ENCODE results near the gene MYO10.
A peak's percentile ranks its signal among the peaks of the same experiment; 100 is the strongest.

Gene MYO10

DNA sequence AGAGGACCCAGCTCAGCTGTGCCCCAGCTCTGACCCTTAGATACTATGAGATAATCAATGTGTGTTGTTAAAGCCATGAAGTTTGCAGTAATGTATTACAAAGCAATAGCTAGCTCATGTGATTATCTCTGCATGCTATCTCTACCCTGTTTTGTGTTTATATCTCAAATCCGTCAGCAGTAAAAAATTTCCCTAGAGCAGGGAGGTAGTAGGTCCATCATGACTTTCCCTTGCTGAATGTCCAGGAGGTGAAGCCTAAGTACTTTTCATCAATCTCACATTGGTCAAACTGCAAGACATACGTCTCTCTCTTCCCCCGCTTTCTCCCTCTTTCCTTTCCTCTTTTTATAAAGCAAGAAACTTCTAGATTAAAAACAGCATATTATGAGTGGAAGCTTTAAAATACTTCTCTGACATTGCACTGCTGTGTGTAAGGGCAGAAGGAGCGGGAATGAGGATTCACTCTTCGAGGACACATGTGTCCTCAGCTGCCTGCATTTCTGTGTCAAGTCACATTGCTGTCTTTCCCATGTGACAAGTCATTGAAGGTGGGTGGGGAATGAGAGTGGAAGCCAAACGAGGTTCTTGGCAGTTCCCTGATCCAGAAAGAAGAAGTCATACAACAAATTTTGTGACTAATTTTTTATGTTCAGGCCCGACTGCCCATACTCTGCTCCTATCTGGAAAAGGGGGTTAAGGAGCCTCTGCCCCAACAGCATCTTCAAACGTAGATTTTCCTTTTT is 226.2 kb downstream of the MYO10 start:
- no peak for DNase-seq (ENCODE audit: low spot score)

DNA sequence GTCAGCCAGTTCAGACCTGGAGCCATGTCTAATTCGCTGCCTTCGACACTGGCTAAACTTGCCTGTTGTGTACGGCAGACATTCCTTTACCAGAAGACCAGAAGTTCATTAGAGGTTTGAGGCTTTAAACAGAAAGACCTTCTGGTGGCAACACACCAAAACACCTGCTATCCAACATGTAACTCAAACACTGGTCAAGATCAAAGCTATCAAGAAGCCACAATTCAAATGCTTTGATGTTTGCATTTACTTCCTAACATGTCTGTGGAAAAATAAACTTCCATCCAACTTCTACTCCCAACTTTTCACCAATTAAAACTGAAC is 228.3 kb downstream of the MYO10 start:
- no peak for DNase-seq (ENCODE audit: low spot score)

DNA sequence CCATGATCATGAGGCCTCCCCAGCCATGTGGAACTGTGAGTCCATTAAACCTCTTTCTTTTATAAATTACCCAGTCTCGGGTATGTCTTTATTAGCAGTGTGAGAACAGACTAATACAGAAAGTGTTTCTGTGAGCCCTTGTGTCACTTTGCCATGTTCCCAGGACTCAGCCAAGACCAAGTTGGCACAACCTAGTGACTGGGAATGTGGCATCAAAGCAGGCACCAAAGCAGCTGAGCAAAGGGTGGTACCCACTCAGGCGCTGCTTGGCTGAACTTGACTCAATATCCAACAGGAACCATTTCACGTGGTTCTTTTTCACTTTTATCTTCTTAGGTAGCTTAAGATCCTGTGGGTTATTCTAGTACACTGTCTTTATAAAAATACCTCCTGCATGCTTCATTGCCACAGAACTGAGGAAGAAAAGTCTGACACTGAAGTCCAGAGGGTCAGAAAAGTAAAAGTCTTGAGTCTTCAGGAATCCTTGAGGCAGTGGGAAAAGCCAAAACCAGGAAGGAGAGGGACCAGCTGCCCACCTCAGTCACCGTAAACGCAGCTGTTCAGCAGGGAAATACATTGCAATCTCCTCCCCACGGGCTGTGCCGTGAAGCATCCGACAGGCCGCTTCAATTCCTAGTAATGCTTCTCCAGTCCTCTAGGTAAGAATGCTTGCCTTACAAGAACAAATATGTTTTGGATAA is 228.8 kb downstream of the MYO10 start:
- no peak for DNase-seq (ENCODE audit: low spot score)

DNA sequence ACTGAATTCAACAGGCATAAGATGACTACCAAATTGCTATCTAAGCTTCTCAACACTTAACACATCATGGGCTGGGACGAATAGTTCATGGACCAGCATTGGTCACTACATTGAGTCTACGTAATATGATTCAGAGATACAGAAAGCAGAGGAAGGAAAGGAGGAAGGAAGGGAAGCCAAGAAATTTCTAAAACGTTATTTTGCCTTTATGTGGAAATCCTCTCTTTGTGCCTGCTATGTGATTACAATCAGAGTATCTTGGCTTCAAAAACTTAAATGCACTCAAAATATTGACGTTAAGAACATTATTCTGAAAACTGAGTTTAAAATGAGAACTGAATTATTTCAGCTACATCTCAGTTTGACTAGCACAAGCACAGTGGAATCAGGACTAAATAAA is 231.1 kb downstream of the MYO10 start:
- no peak for DNase-seq (ENCODE audit: low spot score)

DNA sequence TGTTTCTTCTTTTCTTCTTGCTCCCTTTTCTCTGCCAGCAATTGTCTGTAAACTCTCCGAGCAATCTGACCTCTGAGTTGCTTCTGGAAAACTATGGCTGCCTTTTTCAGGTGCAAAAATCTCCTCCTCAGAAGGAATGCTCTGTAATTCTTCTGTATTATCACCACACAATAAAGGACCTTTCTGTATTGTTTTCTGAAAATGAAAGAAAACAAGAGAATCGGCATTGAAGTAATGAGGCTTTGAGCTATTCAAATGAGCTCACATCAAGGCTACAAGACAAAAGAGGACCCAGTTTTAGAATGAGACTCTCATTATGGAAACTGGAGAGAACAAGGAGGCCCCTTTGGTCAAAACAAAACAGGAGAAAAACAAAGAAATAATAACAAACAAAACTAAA is 233.1 kb downstream of the MYO10 start:
- no peak for DNase-seq (ENCODE audit: low spot score)

DNA sequence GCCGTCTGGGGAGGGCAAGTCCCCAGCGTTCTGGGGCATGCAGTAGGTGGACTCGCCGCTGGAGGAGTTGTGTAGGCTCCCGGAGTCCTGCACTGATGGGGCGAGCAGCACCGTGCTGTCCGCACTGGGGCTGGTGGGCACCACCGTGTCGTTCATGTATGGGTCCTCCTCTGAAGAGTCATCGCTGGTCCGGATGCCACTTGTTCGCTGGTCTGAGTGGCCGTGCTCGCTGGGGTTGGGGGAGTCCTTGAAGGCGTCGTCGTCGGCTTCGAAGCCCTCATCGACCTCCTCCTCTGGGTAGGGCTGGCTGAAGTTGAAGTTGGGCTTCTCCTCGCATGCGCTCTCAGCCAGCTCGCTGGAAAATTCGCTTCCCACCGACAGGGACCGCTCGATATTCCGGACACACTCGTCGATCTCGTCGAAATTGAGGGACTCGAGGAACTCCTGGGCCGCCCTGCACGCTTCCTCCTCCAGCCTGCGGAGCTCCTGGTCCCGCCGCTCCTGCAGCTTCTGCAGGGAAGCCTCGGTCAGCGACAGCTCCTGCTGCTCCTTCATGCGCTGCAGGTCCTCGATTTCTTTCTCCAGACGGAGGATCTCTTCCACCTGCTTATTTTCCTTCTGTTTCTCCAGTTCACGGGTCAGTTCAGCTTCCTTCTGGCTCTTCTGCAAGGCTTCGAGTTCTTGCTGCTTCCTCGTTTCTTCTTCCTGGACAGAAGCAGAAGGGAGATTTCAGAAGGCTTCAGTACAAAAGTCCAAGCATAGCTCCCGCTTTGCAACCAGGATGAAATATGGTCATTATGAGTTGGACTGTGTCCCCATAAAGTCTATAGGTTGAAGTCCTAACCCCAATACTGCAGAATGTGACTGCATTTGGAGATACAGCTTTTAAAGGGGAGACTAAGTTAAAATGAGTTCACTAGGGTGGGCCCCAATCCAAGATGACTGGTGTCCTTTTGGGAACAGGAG is 234.7 kb downstream of the MYO10 start:
- no peak for DNase-seq (ENCODE audit: low spot score)

DNA sequence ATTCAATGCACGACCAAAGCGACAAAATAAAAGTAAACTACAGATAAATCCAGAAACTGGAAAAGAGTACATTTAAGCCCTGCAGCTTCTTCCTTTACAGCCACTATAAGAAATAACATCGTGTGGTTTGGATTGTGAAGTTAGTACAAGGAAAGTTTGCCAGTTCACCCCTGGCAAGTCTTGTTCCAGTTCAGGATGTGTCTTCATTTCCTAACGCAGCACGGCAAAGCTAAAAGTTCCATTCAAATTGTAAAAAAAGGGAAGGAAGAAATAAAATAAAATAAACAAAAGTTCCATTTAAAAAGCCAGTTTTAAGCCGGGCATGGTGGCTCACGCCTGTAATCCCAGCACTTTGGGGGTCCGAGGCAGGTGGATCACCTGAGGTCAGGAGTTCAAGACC is 236.0 kb downstream of the MYO10 start:
- no peak for DNase-seq (ENCODE audit: low spot score)

DNA sequence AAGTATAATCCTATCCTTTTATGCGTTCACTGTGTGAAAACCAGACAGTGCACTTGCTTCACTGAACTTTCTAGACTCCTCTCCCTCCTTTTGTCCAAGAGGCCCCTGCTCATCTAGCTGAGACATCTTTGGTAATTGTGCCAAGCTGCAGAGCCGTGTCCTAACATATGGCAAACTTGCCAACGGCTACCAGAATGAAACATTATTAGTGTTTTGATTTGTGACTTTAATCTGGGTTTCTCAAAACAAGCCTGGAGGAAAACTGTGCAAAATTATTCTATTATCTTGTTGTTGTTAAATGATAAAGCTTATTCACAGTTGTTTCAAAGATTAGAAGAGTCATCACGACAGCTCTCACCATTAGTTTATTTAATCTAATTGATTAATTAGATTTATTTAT is 240.3 kb downstream of the MYO10 start:
- no peak for DNase-seq (ENCODE audit: low spot score)

DNA sequence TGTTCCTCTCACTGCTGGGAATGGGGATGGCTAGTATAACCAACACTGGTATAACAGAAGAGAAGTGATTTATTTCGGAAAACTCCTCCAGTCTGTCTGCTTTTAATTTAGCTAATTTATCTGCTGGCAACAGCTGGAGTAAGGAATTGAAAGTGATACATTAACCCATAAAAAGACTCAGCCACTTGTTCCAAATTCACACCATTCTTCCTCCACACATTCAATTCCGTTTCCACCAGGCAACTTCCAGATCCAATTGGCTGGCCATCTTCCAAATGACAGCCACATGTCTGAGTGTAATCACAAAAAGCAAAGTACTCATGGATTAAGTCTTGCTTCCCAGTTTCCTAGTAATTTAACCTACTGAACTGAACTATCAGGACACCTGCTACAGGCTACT is 242.2 kb downstream of the MYO10 start:
- no peak for DNase-seq (ENCODE audit: low spot score)

DNA sequence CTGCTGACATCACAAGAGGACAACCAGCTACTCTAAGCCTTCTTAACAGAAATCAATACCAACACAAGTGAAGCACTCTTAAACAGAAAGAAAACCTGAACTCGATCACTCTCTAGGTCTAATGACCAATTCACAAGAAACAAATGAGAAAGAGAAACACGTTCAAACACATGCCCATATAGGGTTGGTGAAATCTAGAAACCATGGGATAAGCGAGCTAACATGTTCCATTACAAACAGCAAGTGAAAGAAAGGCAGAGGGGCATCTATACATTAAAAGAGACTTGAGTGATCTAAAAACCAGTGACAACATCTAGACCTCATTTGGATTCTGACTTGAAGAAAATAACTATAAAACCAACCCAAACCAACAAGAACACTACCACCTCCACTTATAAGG is 244.4 kb downstream of the MYO10 start:
- DNase-seq (ENCODE audit: low spot score): no peak

DNA sequence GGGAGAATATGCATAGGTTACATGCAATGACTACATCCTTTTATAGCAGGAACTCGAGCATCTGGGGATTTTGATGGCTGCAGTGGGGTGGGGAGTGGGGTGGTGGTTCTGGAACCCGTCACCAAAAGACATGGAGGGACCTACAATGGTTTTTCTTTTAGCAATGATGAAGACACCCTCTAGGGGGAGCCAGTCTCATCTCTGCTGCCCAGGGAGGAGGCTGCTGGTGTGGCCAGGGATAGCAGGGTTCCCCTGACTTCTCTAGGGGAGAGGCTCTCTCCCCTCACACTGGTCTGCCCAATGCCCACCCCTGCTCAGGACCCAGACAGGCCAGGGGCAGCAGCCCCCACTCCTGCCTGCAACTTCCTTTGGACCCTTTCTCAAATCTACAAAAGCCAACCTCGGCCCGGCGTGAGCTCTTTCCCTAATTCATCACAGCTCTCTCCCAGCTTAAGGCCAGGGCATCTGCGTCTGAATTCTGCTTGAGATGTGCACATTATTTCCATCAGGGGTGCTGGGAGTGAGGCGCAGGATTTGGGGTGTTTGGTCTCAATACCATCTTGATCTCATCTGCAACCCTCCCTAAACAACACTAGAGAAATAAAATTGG is 245.7 kb downstream of the MYO10 start:
- peak; percentile 51 for DNase-seq (ENCODE audit: low spot score)

DNA sequence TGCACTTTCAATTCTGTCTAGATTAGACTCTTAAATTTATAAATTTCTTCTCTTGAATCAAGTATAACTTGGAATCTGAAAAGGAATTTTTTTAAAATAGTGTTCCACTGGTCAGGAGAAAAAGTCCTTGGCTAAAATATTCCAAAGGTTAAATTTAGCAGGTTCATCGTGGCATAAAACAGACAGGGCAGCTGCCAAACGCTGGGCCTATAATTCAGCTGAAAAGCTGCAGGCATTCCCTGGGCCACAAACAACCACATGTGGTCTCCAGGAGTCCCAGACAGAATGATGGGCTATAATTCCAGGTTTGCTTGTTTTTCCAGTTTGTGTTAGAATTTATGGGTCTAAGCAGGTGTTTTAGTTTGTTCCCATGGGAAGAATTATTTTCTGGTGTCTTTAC is 248.2 kb downstream of the MYO10 start:
- DNase-seq (ENCODE audit: low spot score): no peak

DNA sequence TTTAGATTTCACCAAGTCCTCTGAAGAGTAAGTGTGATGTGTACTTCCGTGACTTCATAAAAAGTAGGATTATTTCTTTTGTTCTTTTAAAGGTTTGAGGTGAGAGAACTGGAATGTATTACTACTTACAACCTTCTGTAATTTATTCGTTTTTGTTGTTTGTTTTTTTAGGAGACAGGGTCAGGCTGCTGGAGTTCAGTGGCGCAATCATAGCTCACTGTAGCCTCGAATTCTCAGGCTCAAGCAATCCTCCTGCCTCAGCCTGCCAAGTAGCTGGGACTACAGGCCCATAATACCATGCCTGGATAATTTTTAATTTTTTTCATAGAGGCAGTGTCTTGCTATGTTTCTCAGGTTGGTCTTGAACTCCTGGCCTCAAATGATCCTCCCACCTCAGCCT is 251.0 kb downstream of the MYO10 start:
- no peak for DNase-seq (ENCODE audit: low spot score)

DNA sequence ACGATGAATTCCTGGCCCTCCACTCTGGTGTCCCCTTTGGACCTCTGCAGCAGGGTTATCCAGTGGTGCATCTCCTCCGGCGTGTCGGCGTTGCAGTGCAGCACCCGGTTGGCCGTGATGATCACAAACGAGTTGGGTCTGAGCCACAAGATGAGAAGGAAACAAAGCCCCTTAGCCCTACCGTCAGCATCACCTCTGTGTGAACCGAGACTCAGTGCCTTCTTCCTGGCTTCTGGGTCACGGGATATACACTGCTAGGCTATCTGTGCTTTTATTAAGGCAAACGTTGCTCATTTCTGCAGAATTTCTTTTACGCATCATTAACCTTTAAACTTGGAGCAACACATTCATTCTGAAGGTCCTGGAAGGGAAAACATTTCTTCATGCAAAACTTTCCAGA is 254.2 kb downstream of the MYO10 start:
- DNase-seq (ENCODE audit: low spot score): no peak

DNA sequence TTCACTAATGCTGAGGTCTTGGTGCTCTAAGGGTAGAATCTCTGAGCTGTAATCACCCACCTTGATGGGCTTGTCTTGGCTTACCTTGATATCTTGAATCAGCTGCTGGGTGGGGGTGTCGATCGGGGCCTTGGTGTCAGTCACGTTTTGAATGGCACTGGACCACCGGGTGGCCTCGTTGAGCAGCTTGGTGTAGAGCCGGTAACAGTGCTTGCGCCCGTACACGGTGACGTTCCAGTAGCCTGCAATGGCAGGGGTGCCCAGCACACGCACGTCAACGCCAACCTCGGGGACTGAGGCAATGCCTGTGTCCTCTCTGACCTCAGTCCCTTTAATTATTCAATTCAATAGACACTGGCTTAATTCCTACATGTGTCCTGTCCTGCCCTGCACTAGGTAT is 256.2 kb downstream of the MYO10 start:
- no peak for DNase-seq (ENCODE audit: low spot score)

DNA sequence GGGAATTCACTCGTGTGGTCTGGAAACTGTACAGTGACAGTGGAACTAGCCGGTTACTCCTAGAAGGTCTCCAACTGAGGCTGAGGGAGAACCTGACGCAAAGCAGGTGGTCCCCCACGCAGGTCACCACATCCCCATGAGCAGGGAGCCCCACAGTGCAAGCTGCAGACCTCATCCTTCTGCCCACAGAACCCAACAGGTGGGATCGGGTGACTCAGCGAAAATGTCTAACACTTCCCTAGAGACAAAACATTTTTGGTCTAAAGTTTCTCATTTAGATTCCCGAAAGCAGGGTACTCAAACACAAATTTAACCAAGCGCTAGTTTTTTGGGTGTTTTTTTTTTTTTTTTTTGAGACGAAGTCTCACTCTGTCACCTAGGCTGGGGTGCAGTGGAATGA is 256.9 kb downstream of the MYO10 start:
- no peak for DNase-seq (ENCODE audit: low spot score)

DNA sequence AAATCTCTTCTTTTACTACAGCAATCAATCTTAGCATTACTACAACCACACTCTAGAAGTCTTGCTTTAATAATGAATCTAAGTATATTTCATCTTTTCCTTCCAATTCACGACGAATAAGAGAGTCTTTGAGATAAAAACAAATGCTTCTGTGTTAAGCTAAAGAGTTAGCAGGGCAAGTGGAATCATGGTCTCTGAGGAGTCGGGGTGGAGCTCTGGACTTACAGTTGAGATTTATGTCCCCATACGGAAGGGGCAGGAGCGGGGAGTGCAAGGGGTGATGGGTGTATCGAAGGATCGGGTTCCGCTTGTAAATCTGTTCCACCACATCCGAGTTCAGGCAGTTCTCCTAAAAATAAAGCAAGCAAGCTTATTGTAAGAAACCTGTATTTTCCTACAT is 260.3 kb downstream of the MYO10 start:
- no peak for DNase-seq (ENCODE audit: low spot score)

DNA sequence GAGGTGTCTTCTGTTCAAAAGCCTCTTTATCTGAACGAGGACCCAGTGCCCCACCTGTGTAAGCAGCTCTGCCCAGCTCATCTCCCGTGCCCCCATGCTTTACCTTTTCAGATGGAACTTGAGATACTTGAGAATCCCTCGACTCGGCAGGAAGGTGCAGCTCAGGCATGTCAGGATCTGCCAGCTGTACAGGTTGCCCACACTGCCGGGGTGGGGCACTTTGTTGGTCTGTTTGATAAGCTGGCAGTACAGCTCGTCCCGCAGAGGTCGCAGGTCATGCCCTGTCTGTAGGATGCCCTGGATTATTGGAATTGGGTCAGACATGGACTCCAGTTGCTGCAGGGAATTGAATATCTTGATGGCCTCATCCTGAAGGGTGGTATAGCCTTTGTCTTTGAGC is 261.3 kb downstream of the MYO10 start:
- no peak for DNase-seq (ENCODE audit: low spot score)

DNA sequence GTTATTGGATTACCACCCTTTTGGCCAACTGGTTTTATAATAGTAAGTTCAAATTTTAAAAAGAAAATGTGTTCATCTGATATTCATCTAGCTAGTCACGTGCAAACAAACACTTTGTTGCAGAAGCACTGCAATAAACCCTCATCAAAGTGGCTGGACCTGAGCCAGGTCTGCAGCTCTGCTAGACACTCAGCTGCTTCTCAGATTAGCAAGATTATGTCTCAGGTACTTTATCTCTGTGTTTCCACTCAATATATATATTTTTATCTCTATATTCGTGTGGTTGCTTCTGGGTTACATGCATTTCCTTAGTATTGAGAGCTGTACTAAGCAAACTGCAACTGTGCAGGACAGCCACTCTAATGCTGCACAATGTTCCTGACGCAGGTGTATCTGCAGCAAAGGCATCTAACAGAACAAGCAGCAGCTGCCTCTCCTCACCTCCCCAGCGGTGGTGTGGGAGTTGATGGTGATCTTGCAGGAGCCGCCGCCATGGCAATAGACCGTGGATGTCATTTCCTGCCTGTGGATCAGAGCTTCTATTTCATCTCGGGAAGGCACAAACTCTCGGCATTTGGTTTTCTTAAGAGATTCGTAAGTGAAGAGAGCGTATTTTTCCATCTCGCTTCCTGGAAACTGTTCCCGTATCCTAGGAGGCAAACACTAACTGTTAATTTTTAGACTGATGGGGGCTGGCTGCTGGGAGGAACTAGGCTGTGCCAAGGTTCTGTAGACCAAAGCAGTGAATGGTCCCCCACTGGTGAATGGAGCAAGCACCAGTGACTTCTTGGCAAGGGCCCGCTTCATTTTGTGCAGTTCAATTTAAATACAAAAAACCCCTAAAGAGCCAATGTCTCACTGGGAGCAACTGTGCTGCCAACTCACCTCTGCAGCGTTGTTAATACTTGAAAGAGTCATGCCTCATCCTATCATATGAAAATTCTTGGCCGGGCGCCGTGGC is 262.6 kb downstream of the MYO10 start:
- DNase-seq (ENCODE audit: low spot score): no peak

DNA sequence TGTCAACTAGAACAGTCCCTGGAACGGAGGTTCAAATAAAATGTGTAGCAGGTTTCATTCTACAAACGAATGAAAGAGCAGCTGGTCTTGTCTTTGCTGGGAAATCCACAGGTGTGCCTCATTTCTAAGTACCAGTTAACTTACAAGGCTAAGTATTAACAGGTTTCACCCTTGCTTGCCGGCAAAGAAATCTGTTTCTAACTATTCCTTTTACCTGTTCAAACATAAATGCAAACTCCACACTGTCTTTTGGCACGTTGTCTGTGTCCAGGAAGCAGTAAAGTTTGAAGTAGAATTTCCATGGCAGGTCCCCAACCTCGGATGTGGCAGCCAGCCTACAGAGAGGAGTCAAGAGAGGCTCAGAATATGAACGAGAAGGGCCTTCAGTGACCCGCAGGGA is 264.9 kb downstream of the MYO10 start:
- DNase-seq (ENCODE audit: low spot score): no peak

DNA sequence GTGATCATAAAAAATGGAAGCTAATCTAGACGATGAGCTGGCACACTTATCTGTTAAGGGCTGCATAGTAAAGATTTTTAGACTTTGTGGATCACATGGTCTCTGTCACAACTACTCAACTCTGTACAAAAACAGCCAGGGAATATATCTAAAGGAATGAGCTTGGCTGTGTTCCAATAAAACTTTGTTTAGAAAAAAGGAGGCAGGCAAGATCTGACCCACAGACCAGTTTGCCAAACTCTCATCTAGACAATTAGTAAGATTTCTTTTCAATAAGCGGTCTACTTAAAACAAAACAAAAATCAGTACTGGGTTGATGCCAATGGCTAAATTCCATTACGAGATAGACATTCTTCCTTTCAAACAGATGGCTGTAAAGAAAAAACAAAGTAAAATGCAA is 266.3 kb downstream of the MYO10 start:
- DNase-seq (ENCODE audit: low spot score): no peak
